Activated naive CD4-positive, alpha-beta T cell treated with Interleukin-2 at 50 U/mL for 16 hours (primary cell): ENCODE measurements around the gene HIC2.
A peak's percentile ranks its signal among the peaks of the same experiment; 100 is the strongest.
"Not testable (repeated sequence)": the region's sequence is repeated elsewhere in the genome, so short reads cannot be mapped to it uniquely, and the experiment has no call there.

Experiments
- DNase-seq: peaks from one replicate; pipeline ENCODE4 v3.0.0-alpha.2; 2020

HIC2 gene, protein sequence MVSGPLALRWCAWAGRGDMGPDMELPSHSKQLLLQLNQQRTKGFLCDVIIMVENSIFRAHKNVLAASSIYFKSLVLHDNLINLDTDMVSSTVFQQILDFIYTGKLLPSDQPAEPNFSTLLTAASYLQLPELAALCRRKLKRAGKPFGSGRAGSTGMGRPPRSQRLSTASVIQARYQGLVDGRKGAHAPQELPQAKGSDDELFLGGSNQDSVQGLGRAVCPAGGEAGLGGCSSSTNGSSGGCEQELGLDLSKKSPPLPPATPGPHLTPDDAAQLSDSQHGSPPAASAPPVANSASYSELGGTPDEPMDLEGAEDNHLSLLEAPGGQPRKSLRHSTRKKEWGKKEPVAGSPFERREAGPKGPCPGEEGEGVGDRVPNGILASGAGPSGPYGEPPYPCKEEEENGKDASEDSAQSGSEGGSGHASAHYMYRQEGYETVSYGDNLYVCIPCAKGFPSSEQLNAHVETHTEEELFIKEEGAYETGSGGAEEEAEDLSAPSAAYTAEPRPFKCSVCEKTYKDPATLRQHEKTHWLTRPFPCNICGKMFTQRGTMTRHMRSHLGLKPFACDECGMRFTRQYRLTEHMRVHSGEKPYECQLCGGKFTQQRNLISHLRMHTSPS

GRCh38 chr22:21417227-21417746 lies at the start of gene HIC2:
Gene HIC2, plus strand, starts transcription at chr22:21417371. Its CDS starts 25,461 bp downstream, at chr22:21442832.
- not testable (repeated sequence) for DNase-seq

DNA sequence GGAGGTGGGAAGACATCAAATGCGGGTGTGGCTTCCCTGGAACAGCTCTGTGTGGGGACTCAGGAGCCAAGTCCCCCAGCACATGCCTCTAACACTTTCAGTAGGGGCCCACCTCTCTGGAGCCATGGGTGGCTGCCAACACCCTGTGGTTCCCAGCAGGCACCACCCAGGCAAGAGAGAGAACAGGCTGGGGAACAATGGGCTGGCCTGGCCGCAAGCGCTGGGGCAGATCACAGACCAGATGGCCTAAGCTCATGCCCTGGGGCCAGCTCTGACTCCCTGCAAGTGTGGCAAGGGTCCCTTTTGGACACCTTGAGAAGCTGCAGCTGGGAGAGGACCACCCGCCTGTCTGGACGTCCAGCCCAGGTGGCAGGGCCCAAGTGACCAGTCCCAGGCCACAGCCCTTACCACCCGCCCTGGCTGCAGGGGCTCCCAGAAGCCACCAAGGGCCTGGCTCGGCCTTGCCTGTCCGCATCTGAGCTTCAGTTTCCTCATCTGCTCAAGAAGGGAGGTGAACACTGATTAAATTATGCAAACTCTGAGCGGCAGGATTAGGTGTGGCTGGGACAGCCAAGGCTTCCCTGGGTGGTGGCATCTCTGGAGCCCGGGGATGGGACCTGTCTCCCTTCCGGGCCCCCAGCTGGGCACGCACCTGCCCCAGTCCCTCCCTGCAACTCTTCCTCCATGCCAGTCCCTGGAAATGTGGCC lies 48.4 kb upstream of the HIC2 start:
- not testable (repeated sequence) for DNase-seq

GRCh38 chr22:21375880-21376279 lies 41.3 kb upstream of the HIC2 start:
- DNase-seq = not testable (repeated sequence)

GRCh38 chr22:21383701-21384467 lies 33.3 kb upstream of the HIC2 start, which contains the start of gene RIMBP3B:
Gene RIMBP3B, plus strand, starts transcription at chr22:21383751. Its CDS starts 108 bp downstream, at chr22:21383859.
- DNase-seq = not testable (repeated sequence)

- DNase-seq = not testable (repeated sequence)
These were observed 32.5 kb upstream of the HIC2 start for GRCh38 chr22:21384468-21385357.

GRCh38 chr22:21389480-21389879 lies 27.7 kb upstream of the HIC2 start:
- not testable (repeated sequence) for DNase-seq

- DNase-seq = not testable (repeated sequence)
These were observed 27.2 kb upstream of the HIC2 start for GRCh38 chr22:21390013-21390412.

GRCh38 chr22:21394613-21395012 lies 22.6 kb upstream of the HIC2 start:
- DNase-seq = not testable (repeated sequence)

DNA sequence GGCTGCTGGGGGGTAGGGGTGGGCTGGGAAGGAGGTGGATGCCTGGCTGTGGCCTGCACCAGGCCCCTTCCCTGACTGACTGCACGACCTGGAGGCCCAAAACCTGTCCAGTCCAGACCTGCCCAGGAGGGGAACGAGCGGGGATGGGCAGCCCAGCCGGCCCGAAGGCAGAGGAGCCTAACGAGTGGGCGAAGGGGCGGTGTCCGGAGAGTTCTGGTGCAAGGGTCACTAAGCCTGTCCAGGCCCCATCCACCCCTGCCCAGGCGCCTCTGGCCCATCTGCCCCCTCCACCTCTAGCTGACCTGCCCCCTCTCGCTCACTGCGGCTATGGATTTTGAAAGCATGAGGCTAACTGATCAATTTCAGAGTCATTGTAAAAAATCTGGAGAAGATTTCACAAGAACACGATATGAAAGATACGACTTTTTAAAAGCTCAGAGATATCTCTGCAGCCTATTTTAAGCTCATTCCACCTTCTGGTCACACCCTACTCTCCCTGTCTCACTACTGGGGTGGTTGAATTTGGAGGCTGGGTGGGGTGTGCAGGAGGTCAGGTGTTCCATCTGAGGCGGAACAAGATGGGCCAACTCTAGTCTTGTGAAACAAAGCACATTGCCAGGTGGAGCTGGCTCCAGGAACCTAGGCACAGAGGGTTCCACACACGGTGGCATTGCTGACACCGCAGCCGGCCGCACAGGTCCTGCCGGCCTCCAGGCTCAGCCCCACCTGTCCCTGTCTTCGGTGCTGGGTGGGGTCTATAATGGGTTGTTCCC lies 15.8 kb upstream of the HIC2 start:
- not testable (repeated sequence) for DNase-seq

DNA sequence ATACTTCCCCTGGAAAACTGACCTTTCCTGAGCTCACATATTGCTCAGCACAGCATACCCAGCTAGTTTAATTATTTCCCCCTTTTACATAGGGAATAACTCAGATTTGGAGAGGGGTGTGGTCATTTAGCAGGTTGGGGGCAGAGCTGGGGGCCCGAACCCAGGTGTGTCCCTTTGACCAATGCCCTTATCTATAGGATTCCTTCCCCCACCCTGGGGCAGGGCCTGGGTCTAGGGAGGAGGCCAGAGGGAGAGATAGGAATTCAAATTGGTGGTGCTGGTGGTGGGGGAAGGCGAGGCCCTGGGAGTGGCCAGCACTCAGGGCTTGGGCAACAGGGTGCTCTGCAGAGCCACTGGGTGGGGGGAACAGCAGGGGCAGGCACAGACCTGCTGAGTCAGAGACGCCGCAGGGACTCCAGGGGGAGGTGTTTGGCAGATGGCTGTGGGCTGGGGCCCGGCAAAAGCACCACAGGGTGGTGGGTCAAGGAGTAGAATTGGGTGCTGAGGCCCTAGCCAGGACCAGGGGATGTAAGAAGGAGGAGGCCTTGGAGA lies 14.3 kb upstream of the HIC2 start:
- DNase-seq = not testable (repeated sequence)

GRCh38 chr22:21407139-21407538 lies 10.0 kb upstream of the HIC2 start:
- DNase-seq = not testable (repeated sequence)

GRCh38 chr22:21407792-21408191 lies 9.4 kb upstream of the HIC2 start:
- not testable (repeated sequence) for DNase-seq

DNA sequence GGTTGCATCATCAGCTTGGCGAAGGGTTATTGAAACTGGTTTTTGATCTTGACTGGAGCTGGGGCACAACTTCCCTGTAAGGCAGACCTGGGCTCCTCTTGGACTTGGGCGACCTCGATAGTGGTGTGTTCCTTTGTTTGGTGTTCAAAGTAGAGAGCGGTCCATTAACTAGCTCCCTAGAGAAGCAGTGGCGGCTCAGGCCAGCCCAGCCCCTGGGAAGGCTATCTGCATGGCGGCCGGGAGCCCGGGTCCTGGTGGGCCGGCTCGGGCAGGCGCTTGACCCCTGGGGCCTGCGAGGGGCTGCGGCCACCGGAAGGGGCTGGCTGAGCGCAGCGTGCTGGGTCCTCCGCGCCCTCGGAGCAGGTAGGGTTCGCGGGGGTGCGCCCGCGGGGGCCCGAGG lies 796 bp upstream of the HIC2 start:
- DNase-seq = not testable (repeated sequence)

GRCh38 chr22:21417853-21418252 lies 682 bp downstream of the HIC2 start:
- DNase-seq = peak; percentile 13

DNA sequence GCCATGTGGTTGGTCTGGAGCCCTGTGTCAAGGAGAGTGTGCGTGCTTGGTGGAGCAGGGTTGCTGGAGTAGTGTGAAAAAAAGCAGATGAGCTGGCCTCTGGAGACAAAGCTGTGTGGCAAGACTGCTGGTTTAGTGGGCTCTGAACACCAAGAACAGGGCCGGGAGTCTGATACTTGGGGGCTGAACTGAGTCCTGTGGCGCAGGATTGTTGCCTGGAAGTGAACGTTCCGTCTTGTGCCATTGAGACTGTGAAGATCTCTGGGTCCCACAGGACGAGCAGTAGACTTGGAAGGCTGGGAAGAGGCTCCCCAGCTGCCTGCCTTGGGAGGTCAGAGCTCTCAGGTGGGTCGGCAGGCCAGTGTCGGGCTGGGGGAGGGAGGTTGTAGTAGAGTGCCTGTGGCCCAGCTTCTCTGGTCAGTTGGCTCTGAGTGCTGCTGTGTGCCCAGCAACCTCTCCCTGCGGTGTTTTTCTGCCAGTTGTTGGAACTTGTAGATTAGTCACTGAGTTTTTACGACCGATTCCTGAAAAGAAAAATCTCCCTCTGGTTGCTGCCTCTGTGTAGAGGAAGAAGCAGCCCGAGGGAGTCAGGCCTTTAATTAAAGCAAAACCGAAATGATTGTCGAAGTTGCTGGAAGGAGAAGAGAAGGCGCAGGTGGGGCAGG lies 1.9 kb downstream of the HIC2 start:
- not testable (repeated sequence) for DNase-seq

GRCh38 chr22:21420180-21420763 lies 3.1 kb downstream of the HIC2 start:
- not testable (repeated sequence) for DNase-seq

- not testable (repeated sequence) for DNase-seq
These were observed 7.0 kb downstream of the HIC2 start for GRCh38 chr22:21424084-21424709.
